HepG2 (cell line): ENCODE data around the gene STK11. TPM values are rescaled to one million over a fixed set of nuclear protein-coding genes. Genes with fewer than 3 reads are reported as not detected.
A peak's percentile ranks its signal among the peaks of the same experiment; 100 is the strongest.

ENCODE experiments used
- ARNT ChIP-seq: fragments of 450-650 bp; IDR thresholded peaks from 2 replicates; pipeline ENCODE4 v1.6.1; 2017
- ATF7 ChIP-seq, 2 experiments: fragments of 450-650 bp in 1 of 2; sonication (generic) in 1 of 2; formaldehyde crosslinking in 1 of 2; IDR thresholded peaks; 2 replicates each; pipeline versions ENCODE4 v1.4.0 to v1.6.1; 2016 to 2020; ENCODE audit warnings: antibody characterized with exemption in 1 of 2, mild to moderate bottlenecking in 1 of 2, missing genetic modification reagents in 1 of 2
- DNMT3B ChIP-seq: conservative IDR thresholded peaks from 2 replicates; pipeline ENCODE4 v1.6.1; 2016; ENCODE audit warnings: missing biosample characterization, control low read depth
- DZIP1 ChIP-seq: sonication (generic); formaldehyde crosslinking; IDR thresholded peaks from 2 replicates; pipeline ENCODE4 v1.5.0; 2020; ENCODE audit warnings: mild to moderate bottlenecking, missing genetic modification reagents
- HHEX ChIP-seq: IDR thresholded peaks from 2 replicates; pipeline ENCODE4 v1.6.1; 2016; ENCODE audit warnings: control low read depth
- HINFP ChIP-seq: sonication (generic); formaldehyde crosslinking; IDR thresholded peaks from 2 replicates; pipeline ENCODE4 v1.4.0; 2020; ENCODE audit warnings: low read depth, mild to moderate bottlenecking, missing genetic modification reagents
- HNRNPLL ChIP-seq: fragments of 200-400 bp; formaldehyde crosslinking; IDR thresholded peaks from 2 replicates; pipeline ENCODE4 v1.6.1; 2017; ENCODE audit warnings: mild to moderate bottlenecking, low read depth, low read length; ENCODE audit not compliant: poor library complexity, severe bottlenecking
- IRF9 ChIP-seq: sonication (generic); formaldehyde crosslinking; IDR thresholded peaks from 2 replicates; pipeline ENCODE4 v1.8.0; 2022; ENCODE audit warnings: missing genetic modification reagents, mild to moderate bottlenecking, borderline replicate concordance
- PATZ1 ChIP-seq: sonication (generic); formaldehyde crosslinking; IDR thresholded peaks from 2 replicates; pipeline ENCODE4 v1.4.0; 2020; ENCODE audit warnings: missing genetic modification reagents
- PHF8 ChIP-seq: sonication (generic); formaldehyde crosslinking; IDR thresholded peaks from 2 replicates; pipeline ENCODE4 v1.5.0; 2020; ENCODE audit warnings: missing genetic modification reagents
- RXRA ChIP-seq: sonication (generic); formaldehyde crosslinking; IDR thresholded peaks from 2 replicates; pipeline ENCODE4 v1.5.1; 2020; ENCODE audit warnings: missing genetic modification reagents
- TFAP4 ChIP-seq: sonication (generic); IDR thresholded peaks from 2 replicates; pipeline ENCODE4 v1.6.1; 2016; ENCODE audit warnings: low read depth, borderline replicate concordance
- ZBTB4 ChIP-seq: sonication (generic); formaldehyde crosslinking; IDR thresholded peaks from 2 replicates; pipeline ENCODE4 v1.4.0; 2020; ENCODE audit warnings: missing genetic modification reagents, mild to moderate bottlenecking, borderline replicate concordance
- ZNF17 ChIP-seq: sonication (generic); formaldehyde crosslinking; IDR thresholded peaks from 2 replicates; pipeline ENCODE4 v1.5.0; 2020; ENCODE audit warnings: mild to moderate bottlenecking, missing genetic modification reagents
- ZNF451 ChIP-seq: sonication (generic); formaldehyde crosslinking; IDR thresholded peaks from 2 replicates; pipeline ENCODE4 v1.5.0; 2020; ENCODE audit warnings: mild to moderate bottlenecking, missing genetic modification reagents
- ZNF460 ChIP-seq: sonication (generic); formaldehyde crosslinking; IDR thresholded peaks from 2 replicates; pipeline ENCODE4 v1.5.1; 2020; ENCODE audit warnings: missing genetic modification reagents, mild to moderate bottlenecking, borderline replicate concordance
- ZNF558 ChIP-seq: sonication (generic); formaldehyde crosslinking; IDR thresholded peaks from 2 replicates; pipeline ENCODE4 v1.9.0; 2022; ENCODE audit warnings: mild to moderate bottlenecking, missing genetic modification reagents, borderline replicate concordance
- polyA plus RNA-seq, 8 experiments: library from polyadenylated mRNA; depleted of rRNA in 3 of 8; stranded (reverse) in 7 of 8; unstranded in 1 of 8; fragments of >200 nt; fragmentation: Illumina TruSeq in 4 of 8; extraction: Trizol in 4 of 8; gene quantifications; 2 replicates each; pipeline versions ENCODE4 v1.2.1 to v1.2.3, GENCODE V29; 2011 to 2016; ENCODE audit warnings: low read depth in 4 of 8, missing spikeins in 1 of 8, mixed read lengths in 1 of 8; ENCODE audit not compliant: insufficient read depth in 1 of 8
- total RNA-seq, 5 experiments: library from RNA; depleted of rRNA; stranded (reverse); fragments of >200 nt; fragmentation: Illumina TruSeq; extraction: Trizol; gene quantifications; 2 replicates each; pipeline ENCODE4 v1.2.3, GENCODE V29; 2016; ENCODE audit warnings: low read depth in 1 of 5

Gene STK11
- total and polyA plus RNA-seq, 2 of the 13 experiments (the other 11 are each of a cell fraction or from before 2014, with no cell fraction given): 27.5 to 43.6 TPM

- TF ChIP-seq ZNF17: no peak
- TF ChIP-seq HHEX: no peak
- no peak for TF ChIP-seq ZNF451
- TF ChIP-seq PHF8: no peak
- TF ChIP-seq HINFP (CRISPR knock-in tag): no peak
- TF ChIP-seq DZIP1 (CRISPR knock-in tag): no peak
- TF ChIP-seq HNRNPLL: peak; percentile 17
- no peak for TF ChIP-seq ZNF460 (CRISPR knock-in tag)
- no peak for TF ChIP-seq ZNF558 (CRISPR knock-in tag)
- no peak for TF ChIP-seq DNMT3B (CRISPR knock-in tag)
- no peak for TF ChIP-seq TFAP4
- peak; percentile 29; the same call in 1 of the 2 replicates for TF ChIP-seq PATZ1 (CRISPR knock-in tag)
- no peak for TF ChIP-seq ARNT
- no peak for TF ChIP-seq ZBTB4 (CRISPR knock-in tag)
- peak; percentile 78 for TF ChIP-seq ATF7 (IDR thresholded peaks at IDR 0.05)
- no peak for TF ChIP-seq ATF7 (CRISPR knock-in tag; IDR thresholded peaks at IDR 0.05)
- TF ChIP-seq RXRA: no peak
- TF ChIP-seq IRF9: no peak
These were observed 17.7 kb downstream of the STK11 start (continued) for GRCh38 chr19:1223018-1223855.
